A549 (cell line): ENCODE measurements around the gene IL1A. TPM values are rescaled to one million over a fixed set of nuclear protein-coding genes. Genes with fewer than 3 reads are reported as not detected.
"Not testable (repeated sequence)": the region's sequence is repeated elsewhere in the genome, so short reads cannot be mapped to it uniquely, and the experiment has no call there.

Experiments
- ATAC-seq, 2 experiments: fragments of 200-7000 bp in 1 of 2; fragments of >200 bp in 1 of 2; cut with Nextera tagmentation in 1 of 2; cut with Tn5 transposase in 1 of 2; 3 replicates each; pipeline versions ENCODE4 v1.8.0 to v1.9.1; 2018 to 2020; ENCODE audit warnings: mild to moderate bottlenecking in 1 of 2, moderate library complexity in 1 of 2
- CTCF ChIA-PET: fragments of 300-600 bp; sonication (Branson Sonifier 250); formaldehyde crosslinking; extraction: SDS; loops from one replicate; lab custom pipeline; 2021; ENCODE audit warnings: antibody characterized with exemption, inconsistent platforms; lab: Yijun Ruan, JAX
- POLR2A ChIA-PET: fragments of 350-600 bp; formaldehyde crosslinking; extraction: SDS; loops from one replicate; lab custom pipeline; 2021; ENCODE audit warnings: antibody characterized with exemption, inconsistent platforms; lab: Yijun Ruan, JAX
- DNase-seq, 2 experiments: peaks; one replicate each; pipeline versions ENCODE4 v3.0.0 to v3.0.0-alpha.2; 2011 to 2016; ENCODE audit warnings: low read depth in 1 of 2, low spot score in 1 of 2
- FAIRE-seq: peaks from 2 replicates; lab custom pipeline; 2011; peaks lifted over from hg19 to GRCh38; lab: Jason Lieb, UNC
- H3K27ac ChIP-seq, 2 experiments: fragments of >200 bp; sonication (Bioruptor Twin); formaldehyde crosslinking; 3 replicates each; pipeline ENCODE4 v1.5.1; 2016 to 2017
- H3K4me1 ChIP-seq: fragments of >200 bp; sonication (Bioruptor Twin); formaldehyde crosslinking; 3 replicates; pipeline ENCODE4 v1.6.1; 2016
- H3K4me2 ChIP-seq: fragments of >200 bp; sonication (Bioruptor Twin); formaldehyde crosslinking; 3 replicates; pipeline ENCODE4 v1.6.1; 2016
- H3K4me3 ChIP-seq: fragments of >200 bp; sonication (Bioruptor Twin); formaldehyde crosslinking; 3 replicates; pipeline ENCODE4 v1.5.1; 2016
- H3K9me3 ChIP-seq: fragments of >200 bp; sonication (Bioruptor Twin); formaldehyde crosslinking; 3 replicates; pipeline ENCODE4 v1.6.1; 2016
- BCL3 ChIP-seq: fragments of >200 bp; sonication (Bioruptor Twin); formaldehyde crosslinking; IDR thresholded peaks from 3 replicates; pipeline ENCODE4 v1.6.1; 2016
- FOSL2 ChIP-seq, 2 experiments: fragments of 450-650 bp in 1 of 2; fragments of >200 bp in 1 of 2; sonication (Bioruptor Twin) in 1 of 2; formaldehyde crosslinking; IDR thresholded peaks; 2 replicates each; pipeline versions ENCODE4 v1.5.0 to v1.6.1; 2016 to 2020; ENCODE audit warnings: mild to moderate bottlenecking in 1 of 2, moderate library complexity in 1 of 2
- FOXS1 ChIP-seq: fragments of 250-450 bp; sonication (Bioruptor Pico); IDR thresholded peaks from 2 replicates; pipeline ENCODE4 v1.5.0; 2020; ENCODE audit warnings: mild to moderate bottlenecking, moderate library complexity
- HDAC2 ChIP-seq: fragments of 200-600 bp; sonication (generic); IDR thresholded peaks from 2 replicates; pipeline ENCODE4 v1.6.1; 2016
- KDM5A ChIP-seq: fragments of 200-600 bp; sonication (generic); IDR thresholded peaks from 2 replicates; pipeline ENCODE4 v1.6.1; 2016; ENCODE audit warnings: antibody characterized with exemption, mild to moderate bottlenecking
- MAFK ChIP-seq: fragments of 450-650 bp; IDR thresholded peaks from 2 replicates; pipeline ENCODE4 v1.6.1; 2014; ENCODE audit not compliant: partially characterized antibody
- MAX ChIP-seq: IDR thresholded peaks from 2 replicates; pipeline ENCODE4 v1.6.1; 2012
- NPAS2 ChIP-seq: fragments of 250-450 bp; sonication (Bioruptor Pico); IDR thresholded peaks from 2 replicates; pipeline ENCODE4 v1.8.0; 2022; ENCODE audit warnings: mild to moderate bottlenecking, moderate library complexity, borderline replicate concordance
- USF2 ChIP-seq: fragments of 450-650 bp; IDR thresholded peaks from 2 replicates; pipeline ENCODE4 v1.6.1; 2014; ENCODE audit warnings: antibody characterized with exemption
- WGBS: methylation state at CpG from one replicate; pipeline ENCODE4 v1.1.6; 2017; ENCODE audit errors: missing lambda C conversion rate; 5-methylcytosine and 5-hydroxymethylcytosine counted together
- polyA minus RNA-seq: library from RNA; depleted of rRNA, polyadenylated mRNA; stranded (reverse); fragments of >200 nt; gene quantifications from 2 replicates; pipeline ENCODE4 v1.2.3, GENCODE V29; 2011; rRNA and poly(A)+ RNA removed
- polyA plus RNA-seq, 4 experiments: library from polyadenylated mRNA; depleted of rRNA in 3 of 4; stranded (reverse); fragments of >200 nt; fragmentation: RNase III in 1 of 4; extraction: RNeasy Plus Mini Kit Qiagen cat#74134 plus additional on column Dnase treatment in 1 of 4; gene quantifications; 2 replicates in 3 of 4; 3 replicates in 1 of 4; pipeline ENCODE4 v1.2.3, GENCODE V29; 2011 to 2017
- TF ChIP-seq, protein P1 (sequence below): fragments of 250-450 bp; sonication (Bioruptor Pico); IDR thresholded peaks from 2 replicates; pipeline ENCODE4 v1.5.0; 2021; ENCODE audit warnings: mild to moderate bottlenecking, moderate library complexity, borderline replicate concordance

The IL1A gene, protein sequence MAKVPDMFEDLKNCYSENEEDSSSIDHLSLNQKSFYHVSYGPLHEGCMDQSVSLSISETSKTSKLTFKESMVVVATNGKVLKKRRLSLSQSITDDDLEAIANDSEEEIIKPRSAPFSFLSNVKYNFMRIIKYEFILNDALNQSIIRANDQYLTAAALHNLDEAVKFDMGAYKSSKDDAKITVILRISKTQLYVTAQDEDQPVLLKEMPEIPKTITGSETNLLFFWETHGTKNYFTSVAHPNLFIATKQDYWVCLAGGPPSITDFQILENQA
- polyA plus RNA-seq (2011; rRNA removed): 0.25 and 0.95 TPM in 2 replicates
- polyA plus RNA-seq (2012; cell fraction: cytosol; rRNA removed): 0.10 and 0.12 TPM in 2 replicates
- 0.06 and 0.22 TPM in 2 replicates for polyA plus RNA-seq (2012; cell fraction: nucleus; rRNA removed)
- polyA plus RNA-seq (2017; fragmentation: RNase III; extraction: RNeasy Plus Mini Kit Qiagen cat#74134 plus additional on column Dnase treatment): 0.10 to 0.11 TPM in 2 of 3 replicates, not detected in the other
- 0.50 TPM in 1 of 2 replicates, not detected in the other for polyA minus RNA-seq

GRCh38 chr2:112784199-112785189 is at the start of gene IL1A:
Gene IL1A (minus strand): TSS chr2:112784493. CDS start chr2:112783770, 723 bp downstream.
- Histone ChIP-seq H3K4me3 (no peak within 1 kb of the TSS), H3K4me2 (peak within 1 kb of the TSS; percentile 39), H3K27ac (peak within 1 kb of the TSS in 1 of 2 experiments; percentile 29; a peak in 1 of 6 replicates), H3K9me3 (no peaks in the 10 kb centered on the region), H3K4me1 (0 out of 3 replicates have a peak, but pooled peaks cover 7% of the 10 kb centered on the region)
- WGBS: 20% methylated on average over 13 of the region's 13 CpGs
- TF ChIP-seq FOSL2 (IDR thresholded peaks at IDR 0.05) (no peak), FOSL2 (CRISPR knock-in tag; IDR thresholded peaks at IDR 0.05) (0 out of 2 replicates have a peak, but pooled peaks have one; percentile 17), MAFK (peak; percentile 41), HDAC2 (no peak), BCL3 (no peak), FOXS1 (CRISPR knock-in tag) (no peak), USF2 (no peak), NPAS2 (CRISPR knock-in tag) (no peak), KDM5A (no peak)
- TF ChIP-seq, protein P1, sequence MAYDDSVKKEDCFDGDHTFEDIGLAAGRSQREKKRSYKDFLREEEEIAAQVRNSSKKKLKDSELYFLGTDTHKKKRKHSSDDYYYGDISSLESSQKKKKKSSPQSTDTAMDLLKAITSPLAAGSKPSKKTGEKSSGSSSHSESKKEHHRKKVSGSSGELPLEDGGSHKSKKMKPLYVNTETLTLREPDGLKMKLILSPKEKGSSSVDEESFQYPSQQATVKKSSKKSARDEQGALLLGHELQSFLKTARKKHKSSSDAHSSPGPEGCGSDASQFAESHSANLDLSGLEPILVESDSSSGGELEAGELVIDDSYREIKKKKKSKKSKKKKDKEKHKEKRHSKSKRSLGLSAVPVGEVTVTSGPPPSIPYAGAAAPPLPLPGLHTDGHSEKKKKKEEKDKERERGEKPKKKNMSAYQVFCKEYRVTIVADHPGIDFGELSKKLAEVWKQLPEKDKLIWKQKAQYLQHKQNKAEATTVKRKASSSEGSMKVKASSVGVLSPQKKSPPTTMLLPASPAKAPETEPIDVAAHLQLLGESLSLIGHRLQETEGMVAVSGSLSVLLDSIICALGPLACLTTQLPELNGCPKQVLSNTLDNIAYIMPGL (CRISPR knock-in tag): no peak
- CTCF ChIA-PET: interaction anchor here (1.2 to 1.6 kb wide), 3 partner anchors 12 to 158 kb away, joined by 3 read pairs; no protein-coding TSS in a partner anchor
- ATAC-seq (peak; percentile 89 to 91), FAIRE-seq (peak; percentile 63), DNase-seq (peak; percentile 51 to 69)
- POLR2A ChIA-PET: no interaction called here

GRCh38 chr2:112833976-112834375 is 49.7 kb upstream of the IL1A start:
- DNase-seq (no peak), FAIRE-seq (no peak)
- Histone ChIP-seq H3K4me2 (peak overlapping the region; percentile 39; the same call in 2 of the 3 replicates), H3K9me3 (no peaks in the 10 kb centered on the region), H3K4me1 (peaks cover 15% of the 10 kb centered on the region)
- no peak for TF ChIP-seq FOXS1 (CRISPR knock-in tag)
- peak; percentile 47 for TF ChIP-seq MAFK
- no peak for TF ChIP-seq MAX
- TF ChIP-seq, all 56 proteins: peak for 1
- peak overlapping the region in 1 of 2 experiments; percentile 48; a peak in 2 of 6 replicates for H3K27ac ChIP-seq
- no peak overlapping the region for H3K4me3 ChIP-seq
- no peak for ATAC-seq
- POLR2A ChIA-PET: no interaction called here
- CTCF ChIA-PET: interaction anchor here (1.5 to 3.5 kb wide), 2 partner anchors 84 to 108 kb away, joined by 5 to 11 read pairs; no protein-coding TSS in a partner anchor

- POLR2A ChIA-PET, H3K27ac ChIP-seq, FAIRE-seq, H3K9me3 ChIP-seq, DNase-seq, H3K4me2 ChIP-seq, H3K4me3 ChIP-seq, ATAC-seq: not testable (repeated sequence)
- H3K4me1 ChIP-seq: peaks cover 15% of the 10 kb centered on the region
- CTCF ChIA-PET: interaction anchor here (1.5 to 3.5 kb wide), 2 partner anchors 84 to 108 kb away, joined by 5 to 11 read pairs; no protein-coding TSS in a partner anchor
- WGBS: 90% methylated on average over 5 of the region's 5 CpGs
Measured at GRCh38 chr2:112833639-112833931, 49.3 kb upstream of the IL1A start.
